SHP77 (cell line): ENCODE measurements around the gene FAM227B.

Experiments
- DNase-seq, 2 experiments: peaks; one replicate each; lab custom pipeline; 2025; lab: John Stamatoyannopoulos, UW

The FAM227B gene

GRCh38 chr15:49296258-49296657 lies 324.4 kb downstream of the FAM227B start:
- no peak for DNase-seq

GRCh38 chr15:49293941-49294340 lies 326.7 kb downstream of the FAM227B start:
- no peak for DNase-seq

DNA sequence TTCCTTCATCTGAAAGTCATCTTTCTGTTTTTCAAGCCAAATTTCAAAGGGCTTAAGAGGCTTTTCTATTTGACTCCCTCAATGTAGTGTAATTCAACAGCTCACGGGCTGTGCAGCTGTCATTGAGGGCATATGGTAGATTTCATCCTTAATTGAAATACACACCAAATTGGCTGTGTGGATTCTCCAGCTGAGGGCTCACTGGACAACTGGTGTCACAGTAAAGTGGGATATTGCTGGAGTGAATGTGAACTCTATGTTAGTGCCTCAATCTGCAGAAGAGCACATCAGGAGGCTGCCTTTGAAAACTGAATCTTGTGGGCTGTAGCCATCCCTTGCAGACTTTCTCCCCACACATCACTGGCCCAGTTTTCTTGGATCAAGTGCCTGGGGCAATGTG lies 330.4 kb downstream of the FAM227B start:
- DNase-seq = no peak

- no peak for DNase-seq
These were observed 332.2 kb downstream of the FAM227B start for GRCh38 chr15:49288391-49288790.

- no peak for DNase-seq
These were observed 333.1 kb downstream of the FAM227B start for GRCh38 chr15:49287481-49287880.

DNA sequence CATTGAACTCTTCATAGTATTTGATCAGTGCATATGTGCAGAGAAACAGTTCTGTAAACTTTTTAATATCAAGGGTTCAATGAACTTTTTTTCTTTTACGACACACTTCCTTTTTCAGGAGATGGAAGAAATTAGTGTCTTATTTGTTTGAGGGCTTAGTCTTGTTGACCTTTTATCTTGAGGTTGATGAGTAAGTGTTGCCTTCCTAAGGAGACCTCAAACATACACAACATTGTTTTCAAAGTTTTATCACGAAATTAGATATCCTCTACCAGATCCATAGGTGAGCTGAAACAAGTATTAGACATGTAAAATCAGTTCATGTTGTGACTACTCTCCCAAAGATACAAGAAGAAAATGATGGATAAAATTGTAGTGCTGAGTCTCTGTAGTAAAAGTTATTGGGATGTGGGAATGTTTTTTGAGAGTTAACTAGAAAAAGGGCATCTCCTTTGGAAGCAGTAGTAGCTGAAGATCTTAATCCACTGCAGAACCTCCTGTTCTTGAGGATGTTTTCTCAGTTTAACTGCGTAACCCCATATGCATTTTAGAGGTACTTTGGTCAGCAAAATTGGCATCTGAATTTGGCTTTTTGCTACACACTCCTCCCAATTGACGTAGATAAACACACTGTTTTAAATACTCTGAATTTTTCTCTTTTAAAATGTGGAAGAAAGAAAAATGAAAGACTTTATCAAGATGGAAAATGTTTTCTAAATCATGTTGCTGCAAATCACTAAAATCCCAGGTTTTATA lies 333.8 kb downstream of the FAM227B start:
- no peak for DNase-seq

- DNase-seq = no peak
These were observed 338.3 kb downstream of the FAM227B start for GRCh38 chr15:49282366-49282765.

- no peak for DNase-seq
These were observed 340.8 kb downstream of the FAM227B start for GRCh38 chr15:49279521-49280456.

DNA sequence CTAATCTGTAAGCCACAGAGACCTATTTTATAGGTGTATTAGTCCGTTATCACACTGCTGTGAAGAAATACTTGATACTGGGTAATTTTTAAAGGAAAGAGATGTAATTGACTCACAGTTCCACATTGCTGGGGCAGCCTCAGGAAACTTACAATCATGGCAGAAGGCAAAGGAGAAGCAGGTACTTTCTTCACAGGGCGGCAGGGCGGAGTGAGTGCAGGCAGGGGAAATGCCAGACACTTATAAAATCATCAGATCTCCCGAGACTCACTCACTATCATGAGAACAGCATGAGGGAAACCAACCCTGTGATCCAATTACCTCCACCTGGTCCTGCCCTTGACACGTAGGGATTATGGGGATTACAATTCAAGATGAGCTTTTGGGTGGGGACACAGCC lies 341.9 kb downstream of the FAM227B start:
- no peak for DNase-seq
